Measurements from ENCODE around the gene OXCT1.

- no peak for TF ChIP-seq EZH2phosphoT487 (IDR thresholded peaks at IDR 0.05; ENCODE audit: insufficient read depth, low read depth)
- no peak for TF ChIP-seq EZH2 (IDR thresholded peaks at IDR 0.05; ENCODE audit: insufficient read depth, poor library complexity, severe bottlenecking)
These were observed 35.7 kb downstream of the OXCT1 start for GRCh38 chr5:41834506-41834905.

Measured in GM23248 (cell line).